ENCODE results near the gene PALLD. TPM values are rescaled to one million over a fixed set of nuclear protein-coding genes. Genes with fewer than 3 reads are reported as not detected.

PALLD gene
- total and polyA plus RNA-seq, 2 of the 8 experiments (the other 6 are each of a cell fraction or from before 2014, with no cell fraction given) = 10.5 to 25.0 TPM

DNA sequence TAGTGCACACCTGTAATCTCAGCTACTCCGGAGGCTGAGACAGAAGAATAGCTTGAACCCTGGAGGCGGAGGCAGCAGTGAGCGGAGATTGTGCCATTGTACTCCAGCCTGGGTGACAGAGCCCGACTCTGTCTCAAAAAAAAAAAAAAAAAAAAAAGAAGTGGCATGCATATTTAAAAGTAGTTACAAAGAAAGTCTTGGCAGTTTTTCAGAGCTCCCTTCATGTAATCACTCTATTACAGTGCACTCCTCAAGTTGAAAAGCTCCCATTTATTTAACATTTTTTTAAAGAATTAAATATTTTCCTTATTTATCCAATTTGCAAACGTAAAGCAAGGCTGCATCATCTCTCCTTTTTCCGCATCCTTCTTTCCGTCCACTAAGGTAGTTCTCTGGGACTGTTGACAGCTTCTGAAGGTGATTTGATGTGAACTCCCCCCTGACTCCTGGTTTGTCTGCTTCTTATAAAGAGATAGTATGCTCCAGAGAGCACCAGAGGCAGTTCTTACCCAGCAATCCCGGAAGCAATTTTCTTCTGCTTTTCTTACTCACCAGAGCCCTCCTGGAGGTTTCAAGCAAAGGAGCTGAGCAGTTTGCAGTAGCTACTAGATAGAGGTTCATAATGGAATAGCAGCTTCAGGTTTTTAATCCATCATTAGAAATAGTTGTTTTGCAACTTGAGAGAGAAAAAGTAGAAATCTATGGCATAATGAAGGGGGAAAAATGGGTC, 151.0 kb downstream of the PALLD start (continued):
- TF ChIP-seq BCL11A (IDR thresholded peaks at IDR 0.05; ENCODE audit: low read depth in 2 of 2, low read length in 2 of 2) = no peak

All from H1 (cell line).